A673 (cell line): Measurements from ENCODE around the gene GLDN.

ENCODE experiments used
- CTCF ChIP-seq: fragments of 300-800, 200-600 bp; sonication (generic); conservative IDR thresholded peaks from 2 replicates; pipeline ENCODE4 v1.5.1; 2017; ENCODE audit warnings: low read depth, mild to moderate bottlenecking, antibody characterized with exemption, low read length, moderate library complexity, mixed read lengths
- EZH2 ChIP-seq: fragments of 200-600 bp; sonication (generic); IDR thresholded peaks from 2 replicates; pipeline ENCODE4 v1.6.1; 2017; ENCODE audit warnings: borderline replicate concordance, low read depth, mild to moderate bottlenecking, mixed read lengths, antibody characterized with exemption, low read length; ENCODE audit not compliant: poor library complexity, severe bottlenecking

DNA sequence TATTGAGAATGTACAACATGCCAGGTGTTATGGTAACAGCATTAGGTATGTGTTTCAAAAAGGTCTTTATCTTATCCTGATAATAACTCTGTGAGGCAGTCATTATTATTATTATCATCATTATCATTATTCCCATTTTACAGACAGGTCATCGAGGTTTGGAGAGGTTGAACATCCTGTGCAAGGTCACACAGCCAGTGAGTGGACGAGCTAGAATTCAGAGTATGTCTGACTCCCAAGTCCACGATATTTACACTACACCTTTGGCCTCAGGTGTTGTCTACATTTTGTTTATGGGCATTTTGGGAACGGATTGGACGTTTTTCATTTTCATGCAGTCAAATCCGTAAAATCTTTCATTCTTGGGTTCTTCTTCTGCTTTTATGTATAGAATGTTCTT is 24.0 kb downstream of the GLDN start:
- TF ChIP-seq CTCF (no peak), EZH2 (no peak)
